GM21786 (cell line): Measurements from ENCODE around the gene TCEAL4.

ENCODE experiments used
- ATAC-seq: cut with Tn5 transposase; IDR thresholded peaks from one replicate; pipeline ENCODE4 v1.9.1; 2021; ENCODE audit not compliant: unreplicated experiment

TCEAL4 gene

GRCh38 chrX:103585411-103586313 lies at the start of gene TCEAL4:
Gene TCEAL4, plus strand, starts transcription at chrX:103585515. Its CDS starts 1,161 bp downstream, at chrX:103586676.
- peak; percentile 87 for ATAC-seq

DNA sequence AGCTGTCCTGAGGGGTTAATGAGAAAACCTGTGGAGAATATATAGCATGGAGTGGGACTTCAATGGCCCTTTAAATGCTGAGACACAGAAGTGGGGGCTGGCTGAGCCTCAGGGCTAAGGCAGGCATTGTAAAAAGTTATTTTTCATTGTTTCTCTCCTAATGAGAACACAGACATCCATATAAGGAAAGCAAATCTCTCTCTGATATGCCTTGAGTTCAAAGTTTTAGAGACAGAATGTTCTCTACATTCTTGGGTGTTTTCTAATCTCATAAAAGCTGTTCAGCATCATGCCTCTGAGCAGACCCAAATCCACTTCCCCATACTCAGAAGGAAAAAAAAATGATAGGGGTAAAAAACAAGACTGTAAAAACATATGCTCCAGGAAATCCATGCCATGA lies 49.2 kb upstream of the TCEAL4 start:
- no peak for ATAC-seq

- no peak for ATAC-seq
Observed at GRCh38 chrX:103536732-103537131, 48.6 kb upstream of the TCEAL4 start.

DNA sequence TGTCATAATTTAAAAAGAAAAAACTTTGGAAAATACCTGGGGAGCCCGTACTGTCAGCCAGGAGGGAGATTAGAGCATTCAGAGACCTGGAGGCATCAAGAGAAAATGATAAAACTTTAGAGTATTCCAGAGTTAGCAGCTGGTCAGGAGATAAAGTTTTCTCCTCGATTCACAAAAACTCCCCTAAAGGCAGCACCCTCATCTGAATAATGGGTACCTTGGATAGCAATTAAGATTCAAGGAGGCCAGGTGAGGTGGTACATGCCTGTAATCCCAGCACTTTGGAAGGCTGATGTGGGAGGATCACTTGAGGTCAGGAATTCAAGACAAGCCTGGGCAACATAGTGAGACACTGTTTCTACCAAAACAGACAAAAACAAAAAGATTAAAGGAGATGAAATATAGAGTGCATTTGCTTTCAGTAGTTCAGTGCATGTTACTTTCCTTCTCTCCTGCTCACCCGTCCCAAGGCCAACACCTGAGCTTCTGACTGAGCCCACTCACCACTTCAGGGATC lies 47.4 kb upstream of the TCEAL4 start:
- ATAC-seq = no peak

DNA sequence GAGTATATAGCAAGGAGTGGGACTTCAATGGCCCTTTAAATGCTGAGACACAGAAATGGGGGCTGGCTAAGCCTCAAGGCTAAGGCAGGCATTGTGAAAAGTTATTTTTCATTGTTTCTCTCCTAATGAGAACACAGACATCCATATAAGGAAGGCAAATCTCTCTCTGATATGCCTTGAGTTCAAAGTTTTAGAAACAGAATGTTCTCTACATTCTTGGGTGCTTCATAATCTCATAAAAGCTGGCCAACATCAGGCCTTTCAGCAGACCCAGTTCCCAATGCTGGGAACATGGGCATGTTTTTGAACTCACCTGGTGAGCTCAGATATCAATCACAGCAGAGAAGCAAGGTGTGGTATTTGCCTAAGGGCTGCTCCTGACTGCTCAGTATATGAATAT lies 46.6 kb upstream of the TCEAL4 start:
- no peak for ATAC-seq

DNA sequence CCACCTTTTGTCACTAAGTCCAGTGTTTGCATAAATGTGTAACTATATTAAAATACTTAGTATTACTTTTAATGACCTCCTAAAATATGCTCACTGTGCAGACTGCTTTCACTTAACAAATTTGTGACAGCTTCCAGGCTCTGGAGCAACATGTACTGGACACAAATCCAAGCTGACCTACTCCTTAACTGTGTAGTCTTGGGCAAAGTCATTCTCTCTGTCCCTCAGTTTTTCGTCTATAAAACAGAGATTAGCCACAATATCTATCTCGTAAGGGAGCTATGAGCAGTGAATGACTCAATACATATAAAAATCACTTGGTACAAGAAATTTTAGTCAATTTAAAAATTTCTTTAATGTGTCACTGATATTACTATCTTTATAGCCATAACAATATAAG lies 45.6 kb upstream of the TCEAL4 start:
- ATAC-seq = no peak

GRCh38 chrX:103540145-103540544 lies 45.2 kb upstream of the TCEAL4 start:
- no peak for ATAC-seq

GRCh38 chrX:103549916-103550315 lies 35.4 kb upstream of the TCEAL4 start:
- ATAC-seq = no peak

DNA sequence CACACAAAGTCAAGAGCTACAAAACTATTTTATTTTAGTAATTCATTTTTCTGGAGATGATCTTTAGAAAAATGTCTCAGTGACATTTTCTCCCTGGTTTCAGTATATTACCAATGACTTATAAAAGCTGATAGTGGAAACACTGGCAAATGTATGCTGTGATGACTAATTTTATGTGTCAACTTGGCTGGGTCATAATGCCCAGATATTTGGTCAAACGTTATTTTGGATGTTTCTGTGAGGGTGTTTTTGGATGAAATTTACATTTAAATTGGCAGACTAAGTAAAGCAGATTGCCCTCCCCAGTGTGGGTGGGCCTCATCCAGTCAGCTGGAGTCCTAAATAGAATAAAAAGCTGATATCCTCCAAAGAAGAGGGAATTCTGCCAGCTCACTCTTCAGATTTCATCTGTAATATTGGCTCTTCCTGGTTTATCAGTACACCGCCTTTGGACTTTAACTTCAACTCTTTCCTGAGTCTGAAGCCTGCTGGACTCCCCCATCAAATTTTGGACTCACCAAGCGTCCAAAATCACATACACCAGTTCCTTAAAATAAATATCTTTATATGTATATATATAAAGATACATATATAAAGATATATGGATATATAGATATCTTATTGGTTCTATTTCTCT lies 34.8 kb upstream of the TCEAL4 start:
- ATAC-seq = no peak

GRCh38 chrX:103552236-103552635 lies 33.1 kb upstream of the TCEAL4 start:
- no peak for ATAC-seq

- peak; percentile 95 for ATAC-seq
Observed at GRCh38 chrX:103554687-103555424, 30.5 kb upstream of the TCEAL4 start.

- ATAC-seq = no peak
Observed at GRCh38 chrX:103556963-103557612, 28.2 kb upstream of the TCEAL4 start.

- no peak for ATAC-seq
Observed at GRCh38 chrX:103560256-103560655, 25.1 kb upstream of the TCEAL4 start.

DNA sequence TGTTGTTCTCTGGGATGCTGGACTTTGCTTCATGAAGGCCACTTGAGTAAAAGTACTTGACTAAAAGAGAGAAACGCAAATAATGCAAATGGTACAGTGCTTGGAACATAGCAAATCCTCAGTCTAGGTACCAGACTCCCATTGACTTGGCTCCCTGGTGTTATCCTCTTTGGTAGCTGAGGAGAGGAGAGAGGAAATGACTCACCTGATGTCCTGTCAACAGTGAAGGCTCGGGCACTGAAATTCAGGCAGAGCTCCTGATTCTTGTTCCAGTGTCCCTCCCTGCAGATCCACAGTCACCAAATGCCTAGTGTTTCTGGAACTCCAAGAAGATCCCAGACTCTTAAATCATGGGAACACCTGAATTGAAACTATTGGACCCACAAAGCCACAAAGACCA lies 22.5 kb upstream of the TCEAL4 start:
- ATAC-seq = no peak

DNA sequence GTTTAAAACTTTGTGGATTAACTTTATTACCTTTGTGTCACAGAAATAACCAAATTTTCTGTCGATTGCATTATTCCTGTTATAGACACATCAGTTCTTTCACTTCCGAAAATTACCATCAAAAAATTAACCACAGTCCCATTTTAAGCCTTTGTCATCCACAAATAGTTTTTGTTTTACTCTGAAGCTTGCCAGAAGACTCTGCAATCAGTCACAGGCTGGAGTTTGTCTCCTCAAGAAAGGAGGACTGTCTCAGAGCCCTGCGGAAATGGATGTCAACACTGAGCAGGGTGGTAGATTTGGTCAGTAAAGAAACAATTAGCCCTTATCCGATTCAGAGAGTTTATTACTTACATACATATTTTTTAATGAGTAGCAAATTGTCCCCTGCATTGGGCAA lies 20.1 kb upstream of the TCEAL4 start:
- peak; percentile 48 for ATAC-seq

DNA sequence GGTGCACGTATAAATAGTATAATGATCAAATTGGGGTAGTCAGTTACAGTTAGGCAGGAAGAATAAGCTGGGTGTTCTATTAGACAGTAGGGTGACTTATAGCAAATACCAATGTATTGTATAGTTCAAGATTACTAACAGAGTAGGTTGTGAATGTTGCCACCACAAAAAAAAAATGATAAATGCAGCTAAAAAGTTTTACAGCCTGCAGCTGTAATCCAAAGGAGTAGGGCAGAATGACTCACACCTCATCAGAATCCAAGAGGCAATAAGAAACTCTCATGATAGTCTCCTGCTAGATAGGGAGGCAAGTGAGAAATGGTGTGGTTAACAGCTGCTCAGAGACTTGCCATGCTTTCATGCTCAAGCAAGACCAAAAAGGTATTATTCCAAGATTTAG lies 19.6 kb upstream of the TCEAL4 start:
- ATAC-seq = peak; percentile 43

GRCh38 chrX:103571121-103571520 lies 14.2 kb upstream of the TCEAL4 start:
- no peak for ATAC-seq

GRCh38 chrX:103571726-103572125 lies 13.6 kb upstream of the TCEAL4 start:
- no peak for ATAC-seq

DNA sequence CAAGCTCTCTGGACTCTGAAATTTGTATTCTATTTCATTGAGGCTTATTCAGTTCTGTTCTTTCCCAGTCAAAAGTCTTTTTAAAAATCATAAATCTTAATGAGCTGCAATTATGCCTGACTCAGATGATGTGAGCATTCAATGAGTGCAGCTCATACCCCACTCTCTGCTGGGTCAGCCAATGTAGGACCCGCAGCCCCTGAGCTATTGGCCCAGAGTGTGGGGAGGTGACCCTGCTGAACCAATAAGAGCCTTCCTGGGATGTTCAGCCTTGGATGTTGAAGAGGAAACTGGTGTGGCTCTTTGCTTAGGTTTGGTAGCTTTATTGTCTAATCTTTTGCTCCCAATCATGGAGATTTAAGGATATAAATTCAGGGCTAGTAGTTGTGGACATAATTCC lies 12.1 kb upstream of the TCEAL4 start:
- ATAC-seq = no peak

- no peak for ATAC-seq
Observed at GRCh38 chrX:103584596-103584995, 719 bp upstream of the TCEAL4 start.

DNA sequence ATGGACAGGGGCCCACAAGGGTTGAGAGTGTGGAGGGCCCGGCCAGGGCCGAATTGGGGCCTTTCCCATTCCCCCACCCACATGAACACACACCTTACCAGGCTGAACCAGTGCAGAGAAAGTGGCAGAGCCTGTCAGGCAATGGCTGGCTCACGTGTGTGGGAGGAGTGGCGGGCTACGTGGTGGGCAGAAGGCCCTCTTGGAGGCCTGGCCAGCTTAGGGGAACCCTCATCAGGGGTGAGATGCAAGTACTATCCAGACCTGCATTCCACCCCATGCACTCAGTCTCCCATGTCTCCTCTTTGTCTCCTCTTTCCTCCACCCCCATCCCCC lies 965 bp downstream of the TCEAL4 start:
- peak; percentile 8 for ATAC-seq
